AG04449 (cell line): ENCODE measurements around the gene HAS3.
"Not testable (repeated sequence)": the region's sequence is repeated elsewhere in the genome, so short reads cannot be mapped to it uniquely, and the experiment has no call there.

ENCODE experiments used
- CTCF ChIA-PET: fragments of 350-600 bp; formaldehyde crosslinking; extraction: SDS; loops from one replicate; lab custom pipeline; 2021; ENCODE audit warnings: antibody characterized with exemption; lab: Yijun Ruan, JAX
- POLR2A ChIA-PET: fragments of 400-600, 350-600 bp; formaldehyde crosslinking; extraction: SDS; loops from one replicate; lab custom pipeline; 2020; ENCODE audit warnings: antibody characterized with exemption, inconsistent platforms; lab: Yijun Ruan, JAX
- DNase-seq: peaks from one replicate; pipeline ENCODE4 v3.0.0-alpha.2; 2010; ENCODE audit warnings: low read depth, low spot score
- H3K4me3 ChIP-seq: 2 replicates; pipeline ENCODE4 v1.5.1; 2011; ENCODE audit warnings: low read depth, mild to moderate bottlenecking, control low read depth, low read length
- CTCF ChIP-seq: IDR thresholded peaks from one replicate; pipeline ENCODE4 v1.5.1; 2011; ENCODE audit warnings: mild to moderate bottlenecking, moderate library complexity, low read length, control low read depth, inconsistent platforms; ENCODE audit not compliant: insufficient read depth; ENCODE audit errors: missing control alignments

Gene HAS3

GRCh38 chr16:69105501-69106361 is at the start of gene HAS3:
HAS3 (plus strand) TSS chr16:69105653; CDS start chr16:69109396, 3,743 bp downstream.
- no peak for DNase-seq
- TF ChIP-seq CTCF: peak; percentile 23
- peak within 1 kb of the TSS; percentile 63 for H3K4me3 ChIP-seq
- ChIA-PET POLR2A (interaction anchor here (0.8 kb wide), 1 partner anchor 120 kb away, joined by 3 read pairs; no protein-coding TSS in a partner anchor), CTCF (interaction anchor here (0.6 to 3.2 kb wide), 14 partner anchors 8 to 576 kb away, joined by 3 to 33 read pairs (median 4); no protein-coding TSS in a partner anchor)

DNA sequence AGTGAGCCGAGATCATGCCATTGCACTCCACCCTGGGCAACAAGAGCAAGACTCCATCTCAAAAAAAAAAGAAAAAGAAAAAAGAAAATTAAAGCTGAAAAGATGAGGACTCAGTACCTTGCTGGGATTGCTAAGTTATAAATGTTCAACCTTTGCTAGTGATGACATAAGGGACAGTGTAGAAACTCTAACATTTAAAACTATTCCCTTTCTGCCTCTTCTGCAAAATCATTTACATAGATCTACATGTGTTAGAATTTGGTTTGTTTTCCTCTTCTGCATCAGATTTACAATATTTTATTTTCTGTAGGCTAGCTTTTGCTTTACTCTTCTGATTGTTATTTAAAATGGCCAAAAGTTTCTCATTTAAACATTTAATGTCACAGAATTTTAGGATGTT is 49.5 kb upstream of the HAS3 start:
- ChIA-PET POLR2A (no interaction called here), CTCF (interaction anchor here (1.5 kb wide), 2 partner anchors 57 to 153 kb away, joined by 3 read pairs; no protein-coding TSS in a partner anchor)
- no peak for DNase-seq
- H3K4me3 ChIP-seq: no peak overlapping the region
- no peak for TF ChIP-seq CTCF

DNA sequence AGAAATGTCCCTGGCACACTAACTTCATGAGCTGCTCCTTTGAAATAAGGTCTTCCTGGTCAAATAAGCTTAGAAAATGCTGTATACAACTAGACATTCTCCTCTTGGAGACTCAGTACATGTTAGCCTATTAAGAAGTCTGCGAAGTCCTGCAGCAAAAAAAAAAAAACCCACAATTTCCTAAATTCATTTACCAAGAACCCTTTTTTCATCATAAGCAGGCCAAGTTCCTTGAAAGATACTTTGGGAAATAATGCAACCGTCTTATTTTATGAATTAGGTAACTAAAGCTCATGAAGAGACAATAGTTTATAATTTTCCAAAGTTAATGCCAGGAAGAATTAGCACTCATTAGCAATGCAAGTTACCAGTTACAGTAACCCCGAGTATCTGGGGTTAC is 49.0 kb upstream of the HAS3 start:
- TF ChIP-seq CTCF: no peak
- POLR2A ChIA-PET: no interaction called here
- no peak overlapping the region for H3K4me3 ChIP-seq
- CTCF ChIA-PET: interaction anchor here (1.5 kb wide), 1 partner anchor 153 kb away, joined by 3 read pairs; no protein-coding TSS in a partner anchor
- DNase-seq: no peak

DNA sequence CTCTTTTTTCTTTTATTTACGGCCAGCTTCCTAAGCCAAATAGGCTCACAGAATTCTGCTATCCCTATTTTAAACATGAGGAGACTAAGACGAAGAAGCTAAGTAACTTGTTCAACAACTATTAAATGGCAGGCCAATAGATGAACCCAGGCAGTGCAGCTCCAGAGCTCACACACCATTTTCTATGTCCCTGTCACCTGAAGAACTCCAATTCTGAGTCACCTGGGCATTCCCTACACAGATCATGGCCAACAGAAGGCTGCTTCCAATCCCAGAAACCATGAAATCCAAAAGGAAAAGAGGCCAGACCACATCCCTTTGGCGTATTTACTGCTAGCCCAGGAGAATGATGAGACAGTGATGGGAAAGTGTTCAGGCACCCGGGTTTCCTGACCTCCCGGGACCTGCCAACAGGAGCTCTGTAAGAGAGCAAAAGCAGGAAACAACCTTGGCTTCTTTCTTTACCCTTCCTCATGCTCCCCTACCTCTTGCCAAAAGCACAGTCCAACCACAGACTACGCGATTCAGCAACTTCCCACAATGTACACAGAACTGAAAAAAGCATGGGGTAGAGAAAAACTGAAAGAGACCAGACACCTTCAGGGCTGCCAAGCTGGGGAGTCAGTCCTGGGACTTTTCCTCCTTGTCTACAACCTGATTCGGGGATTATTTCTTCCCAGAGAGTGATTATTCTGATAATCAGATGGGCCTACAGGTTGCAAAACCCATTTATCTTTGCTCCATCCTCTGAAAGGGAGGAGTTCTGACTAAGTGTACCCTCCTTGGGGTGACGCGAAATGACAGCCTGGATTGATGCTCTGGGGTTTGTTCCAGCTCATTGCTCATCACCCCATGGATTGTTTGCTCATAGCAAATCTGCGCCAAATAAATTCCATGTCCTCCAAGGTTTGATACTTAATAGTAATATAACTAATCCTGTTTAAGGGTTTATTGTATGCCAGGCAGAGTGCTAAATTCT is 47.8 kb upstream of the HAS3 start:
- H3K4me3 ChIP-seq: no peak overlapping the region
- ChIA-PET CTCF (interaction anchor here (0.7 to 0.8 kb wide), 2 partner anchors 15 to 66 kb away, joined by 3 read pairs; no protein-coding TSS in a partner anchor), POLR2A (interaction anchor here (0.5 to 0.6 kb wide), 2 partner anchors 15 to 28 kb away, joined by 3 read pairs; no protein-coding TSS in a partner anchor)
- peak; percentile 69 for DNase-seq
- no peak for TF ChIP-seq CTCF

GRCh38 chr16:69063491-69063890 is 42.0 kb upstream of the HAS3 start:
- DNase-seq, CTCF ChIA-PET, POLR2A ChIA-PET: not testable (repeated sequence)

DNA sequence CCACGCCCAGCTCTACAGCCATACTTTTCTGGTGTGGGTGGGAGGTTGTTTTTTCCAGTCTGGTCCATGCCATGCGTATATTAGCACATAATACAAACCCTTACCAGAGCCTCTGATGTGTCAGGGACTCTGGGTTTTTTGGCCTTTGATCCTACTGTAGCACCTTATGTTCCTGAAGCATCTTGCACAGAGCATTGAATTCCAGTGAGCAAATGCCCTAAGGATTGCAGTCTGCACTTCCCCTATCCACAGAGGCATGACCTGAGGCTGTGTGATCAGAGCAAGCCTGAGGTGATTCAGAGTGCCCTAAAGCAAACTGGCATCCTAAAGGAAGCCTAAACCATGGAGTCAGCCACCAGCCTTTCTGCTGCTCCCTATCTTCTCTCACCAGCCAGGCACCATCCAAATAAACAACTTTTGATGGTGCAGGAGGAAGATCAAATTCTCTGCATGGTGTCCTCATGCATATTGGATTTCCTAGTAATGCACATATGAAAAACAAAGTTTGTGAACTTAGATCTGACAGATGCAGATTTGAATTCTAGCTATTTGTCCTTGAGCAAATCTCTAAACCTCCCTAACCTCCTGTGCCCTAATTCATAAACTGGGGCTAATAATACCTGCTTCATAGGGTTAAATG is 41.2 kb upstream of the HAS3 start:
- no peak overlapping the region for H3K4me3 ChIP-seq
- no peak for DNase-seq
- no peak for TF ChIP-seq CTCF
- CTCF ChIA-PET: no interaction called here
- POLR2A ChIA-PET: no interaction called here

More at GRCh38 chr16:69063491-69063890, 42.0 kb upstream of the HAS3 start:
- H3K4me3 ChIP-seq: not testable (repeated sequence)
